GM21447 (cell line): Measurements from ENCODE around the gene SORBS1.
"Not testable (repeated sequence)": the region's sequence is repeated elsewhere in the genome, so short reads cannot be mapped to it uniquely, and the experiment has no call there.

Experiments
- ATAC-seq: cut with Tn5 transposase; IDR thresholded peaks from one replicate; pipeline ENCODE4 v1.9.1; 2021; ENCODE audit not compliant: unreplicated experiment

SORBS1 gene

DNA sequence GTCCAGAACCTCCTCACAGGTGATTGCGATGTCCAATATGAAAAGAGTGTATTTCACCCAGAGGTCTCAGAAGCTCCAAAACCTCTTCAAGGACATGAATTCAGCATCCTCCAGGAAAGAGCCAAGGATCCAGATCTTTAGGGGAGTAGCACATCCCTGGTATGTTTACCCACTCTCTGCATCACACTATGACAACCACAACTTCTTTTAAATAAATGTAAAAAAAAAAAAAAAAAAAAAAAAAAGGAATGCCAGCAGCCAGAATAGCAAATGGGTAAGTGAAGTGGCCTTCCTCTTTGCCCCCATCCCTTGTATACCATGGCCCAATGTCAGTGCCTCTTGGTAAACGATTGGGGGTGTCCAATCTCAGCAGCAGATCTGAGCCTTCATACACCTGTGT, 67.3 kb downstream of the SORBS1 start:
- no peak for ATAC-seq

DNA sequence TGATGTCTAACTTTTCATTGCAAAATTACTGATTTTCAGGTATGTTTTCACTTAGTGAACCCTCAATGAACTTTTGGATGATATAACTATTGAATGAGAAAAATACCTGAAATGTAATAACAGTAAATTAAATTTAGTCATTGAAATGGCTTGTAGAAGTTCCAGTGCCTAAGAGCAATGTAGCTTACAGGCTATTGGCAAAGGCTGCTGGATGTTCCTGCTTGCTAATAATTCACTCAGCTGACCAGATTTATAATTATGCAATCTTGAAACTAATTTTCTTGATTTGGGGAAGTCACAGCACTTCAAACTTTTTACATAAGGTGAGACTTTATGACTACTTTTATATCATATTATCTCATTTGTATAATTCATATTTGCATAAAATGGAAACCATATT, 73.2 kb downstream of the SORBS1 start:
- ATAC-seq: no peak

DNA sequence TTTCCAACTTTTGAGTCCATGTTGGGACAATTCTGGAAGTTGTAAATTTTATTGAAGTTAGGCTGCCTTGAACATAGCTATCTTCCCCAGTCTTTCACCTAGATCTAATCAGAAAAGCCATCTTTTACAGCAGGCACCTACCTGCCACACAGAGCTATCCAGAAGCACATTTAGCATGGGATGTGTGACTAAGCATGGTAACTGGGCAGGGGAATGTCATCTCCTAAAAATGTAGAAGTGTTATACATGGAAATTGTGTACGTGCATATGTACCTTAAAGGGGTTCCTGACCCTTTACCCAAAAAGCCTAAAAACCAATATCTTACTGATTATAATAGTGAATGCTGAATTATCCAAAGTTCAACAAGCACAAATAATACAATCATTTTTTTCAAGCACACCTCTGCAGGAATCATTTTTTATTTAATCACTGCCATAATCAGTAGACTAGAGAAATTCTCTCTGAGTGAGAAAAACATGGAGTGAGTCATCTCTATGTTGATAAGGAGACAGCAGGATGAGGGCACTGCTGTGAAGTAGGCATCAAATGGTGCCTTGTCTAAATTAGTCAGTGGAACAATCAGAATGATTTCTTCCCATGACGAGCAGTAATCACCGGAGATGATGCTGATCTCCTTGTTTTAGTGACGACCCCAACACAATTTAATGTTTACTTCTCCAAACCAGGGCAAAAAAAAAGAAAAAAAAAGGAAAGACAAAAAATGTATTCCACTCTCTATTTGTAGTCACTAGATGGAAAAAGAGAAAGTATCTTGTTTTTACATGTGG, 75.9 kb downstream of the SORBS1 start:
- no peak for ATAC-seq

DNA sequence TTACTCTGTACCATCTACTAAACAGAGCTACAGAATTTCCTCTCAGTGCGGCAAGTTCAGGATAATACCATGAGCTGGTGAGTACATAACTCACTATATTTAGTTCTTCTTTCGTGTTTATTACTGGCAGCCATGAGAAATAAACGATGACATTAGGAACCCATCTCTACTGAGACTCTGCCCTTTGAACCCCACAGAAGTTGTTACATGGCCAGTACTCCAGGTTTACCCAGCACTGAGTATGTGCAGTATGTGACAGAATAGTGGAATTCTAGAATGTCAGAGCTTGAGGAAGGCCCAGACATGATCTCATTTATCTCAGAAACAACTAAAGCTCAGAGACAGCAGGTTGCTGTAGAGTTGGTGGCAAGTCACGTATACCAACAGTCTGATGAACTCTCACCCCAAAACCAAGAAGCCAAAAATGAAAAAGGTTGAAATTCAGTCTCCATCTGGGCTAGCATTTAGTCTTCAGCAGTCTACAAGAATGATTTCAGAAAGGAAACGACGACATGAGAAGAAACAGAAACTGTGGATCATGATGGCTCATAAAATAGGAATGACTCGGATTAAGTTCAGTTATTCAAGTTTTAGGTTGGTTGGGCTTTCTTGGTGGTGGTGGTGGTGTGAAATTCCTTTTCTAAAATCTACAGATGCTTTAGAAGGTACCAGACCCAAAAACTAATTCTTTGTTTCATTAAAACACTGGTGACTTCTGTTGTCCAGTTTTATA, 78.5 kb downstream of the SORBS1 start:
- ATAC-seq: no peak

DNA sequence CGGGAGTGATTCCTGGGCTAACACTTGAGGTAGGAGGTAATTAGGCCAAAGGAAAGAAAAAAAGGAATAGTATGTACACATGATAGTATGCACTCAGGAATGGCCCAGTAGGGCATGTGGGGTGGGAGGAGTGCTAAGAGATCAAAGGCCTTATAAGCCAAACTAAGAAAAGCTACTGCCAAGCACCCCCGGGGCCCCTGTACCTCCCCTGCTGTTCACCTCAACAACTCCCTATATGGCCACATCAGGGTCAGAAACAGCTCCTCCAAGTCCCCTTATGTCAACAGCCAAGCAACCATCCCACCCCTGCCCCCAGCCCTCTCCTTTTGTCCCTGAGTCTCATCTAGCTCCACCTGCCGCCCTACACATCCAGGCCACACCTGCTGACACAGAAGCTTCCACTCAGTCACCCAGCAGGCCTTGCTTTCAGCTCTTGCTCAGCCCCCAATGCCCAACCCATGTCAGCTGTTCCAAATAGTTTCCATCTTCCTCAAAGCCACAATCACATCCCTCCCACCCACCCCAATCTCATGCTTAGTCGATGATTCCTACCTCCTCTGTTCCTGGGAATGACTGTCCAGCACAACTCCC, 80.2 kb downstream of the SORBS1 start:
- ATAC-seq: no peak

DNA sequence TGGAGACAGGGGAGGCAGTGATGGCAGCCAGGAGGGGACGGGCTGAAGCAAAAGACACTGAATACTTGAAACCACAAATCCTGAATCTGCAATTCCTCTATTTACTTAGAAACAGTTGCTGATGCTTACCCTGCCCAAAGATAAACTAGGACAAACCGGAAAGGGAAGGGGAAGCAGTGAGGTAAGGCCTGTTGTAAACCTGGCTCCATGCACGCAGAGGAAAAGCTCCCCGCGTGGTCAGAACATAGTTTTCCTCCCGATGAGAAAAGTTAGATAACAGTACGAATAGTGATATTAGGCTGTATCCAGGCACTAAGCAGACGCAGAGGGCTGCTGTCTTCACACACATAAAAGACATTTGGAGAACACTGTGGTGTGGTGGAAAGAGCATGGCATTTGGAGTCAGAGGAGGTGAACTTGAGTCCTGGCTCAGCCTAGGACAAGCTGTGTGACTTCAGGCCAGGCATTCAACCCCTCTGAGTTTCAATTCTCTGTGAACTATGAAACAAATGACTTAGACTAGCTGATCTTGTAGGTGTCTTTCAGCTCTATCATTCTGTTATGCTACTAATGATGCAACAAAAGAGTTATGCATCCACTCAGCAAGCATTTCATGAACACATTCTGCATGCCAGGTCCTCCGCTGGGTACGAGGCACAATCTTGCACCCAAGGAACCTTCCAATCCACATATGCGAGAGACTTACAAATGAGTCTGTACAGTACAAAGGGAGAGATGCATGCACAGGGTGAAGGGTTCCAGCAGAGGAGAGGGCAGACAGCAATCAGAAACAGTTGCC, 80.9 kb downstream of the SORBS1 start:
- no peak for ATAC-seq

DNA sequence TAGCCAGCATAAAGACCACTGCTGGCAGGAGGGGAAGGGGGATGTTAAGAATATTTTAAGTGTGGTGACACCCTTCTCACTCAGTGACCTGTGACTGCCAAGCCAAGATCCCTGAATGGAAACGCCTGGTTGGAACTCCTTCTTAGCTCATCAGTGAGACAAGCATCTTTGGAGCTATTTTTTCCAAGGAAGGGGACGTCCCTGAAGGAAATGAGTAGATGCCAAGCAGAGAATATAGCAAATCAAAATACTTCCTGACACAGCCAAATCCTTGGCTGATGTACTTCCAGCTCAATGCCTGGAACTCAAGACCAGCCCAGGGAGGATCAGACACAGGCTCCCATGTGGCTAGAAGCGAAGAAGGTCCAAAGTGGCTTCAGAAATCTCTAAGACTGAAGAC, 82.2 kb downstream of the SORBS1 start:
- ATAC-seq: no peak

DNA sequence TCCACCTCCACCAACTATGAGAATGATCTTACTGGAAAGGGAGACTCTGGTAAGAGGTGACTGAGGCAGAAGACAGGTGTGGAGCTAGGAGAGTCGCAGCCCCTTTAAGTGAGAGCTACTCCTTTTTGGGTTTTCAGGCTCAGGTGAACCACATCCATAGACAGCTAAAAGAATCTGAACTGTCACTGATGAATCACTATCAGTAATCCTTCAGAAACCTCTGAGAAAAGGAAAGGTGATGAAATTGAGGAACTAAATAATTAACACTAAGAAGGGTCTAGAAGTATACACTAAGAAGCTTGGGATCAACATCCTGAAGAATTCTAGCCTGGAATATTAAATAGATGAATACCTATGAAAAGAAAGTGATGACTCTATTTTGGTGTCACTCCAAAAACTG, 83.0 kb downstream of the SORBS1 start:
- ATAC-seq: no peak

DNA sequence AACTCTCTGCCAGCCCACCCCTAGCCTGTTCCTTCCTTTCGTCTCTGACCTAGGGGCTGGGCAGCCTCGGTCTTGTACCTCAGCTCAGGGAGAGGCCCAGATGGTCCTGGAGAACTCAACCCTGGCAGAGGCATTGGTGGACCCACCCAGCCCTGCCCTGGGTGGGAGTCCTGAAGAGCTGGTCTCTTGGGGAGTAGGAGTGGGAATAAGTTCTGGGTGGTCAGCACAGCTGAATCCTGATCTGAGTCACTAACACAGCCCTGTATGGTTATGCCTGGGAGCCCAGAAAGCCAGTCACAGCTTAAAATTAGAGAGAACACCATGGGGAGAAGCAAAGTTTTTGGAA, 84.0 kb downstream of the SORBS1 start:
- ATAC-seq: no peak

DNA sequence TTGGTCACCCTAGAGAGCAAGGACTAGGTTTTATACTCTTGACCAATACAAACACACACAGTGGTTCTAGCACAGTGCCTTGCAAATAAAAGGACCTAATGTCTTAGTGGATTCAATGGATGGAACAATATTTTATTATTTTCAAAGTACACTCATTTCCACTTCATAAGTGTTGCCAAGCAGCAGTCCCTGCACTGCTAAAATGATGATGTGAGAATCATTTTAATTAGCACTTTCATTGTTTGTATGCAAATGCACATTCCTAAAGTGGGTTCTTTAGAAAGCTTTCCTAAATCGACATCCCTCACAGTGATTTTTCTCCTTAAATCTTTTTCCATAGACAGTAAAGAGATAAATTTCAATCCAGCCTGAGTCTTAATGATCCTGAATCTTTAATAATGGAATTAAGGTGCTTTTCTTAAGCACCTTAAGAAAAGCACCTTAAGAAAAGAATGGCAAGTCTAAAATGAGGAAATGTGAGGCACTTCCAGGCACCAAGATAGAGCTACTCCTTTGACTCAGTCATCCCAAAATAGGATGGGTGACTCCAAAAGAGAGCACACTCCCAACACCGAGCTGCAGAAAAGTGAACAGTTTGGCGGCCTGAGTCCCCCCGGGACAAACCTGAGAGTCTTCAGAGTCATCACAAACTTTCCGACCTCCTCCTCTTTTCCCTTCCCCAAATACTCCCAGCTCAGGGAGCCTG, 84.5 kb downstream of the SORBS1 start:
- ATAC-seq: no peak

DNA sequence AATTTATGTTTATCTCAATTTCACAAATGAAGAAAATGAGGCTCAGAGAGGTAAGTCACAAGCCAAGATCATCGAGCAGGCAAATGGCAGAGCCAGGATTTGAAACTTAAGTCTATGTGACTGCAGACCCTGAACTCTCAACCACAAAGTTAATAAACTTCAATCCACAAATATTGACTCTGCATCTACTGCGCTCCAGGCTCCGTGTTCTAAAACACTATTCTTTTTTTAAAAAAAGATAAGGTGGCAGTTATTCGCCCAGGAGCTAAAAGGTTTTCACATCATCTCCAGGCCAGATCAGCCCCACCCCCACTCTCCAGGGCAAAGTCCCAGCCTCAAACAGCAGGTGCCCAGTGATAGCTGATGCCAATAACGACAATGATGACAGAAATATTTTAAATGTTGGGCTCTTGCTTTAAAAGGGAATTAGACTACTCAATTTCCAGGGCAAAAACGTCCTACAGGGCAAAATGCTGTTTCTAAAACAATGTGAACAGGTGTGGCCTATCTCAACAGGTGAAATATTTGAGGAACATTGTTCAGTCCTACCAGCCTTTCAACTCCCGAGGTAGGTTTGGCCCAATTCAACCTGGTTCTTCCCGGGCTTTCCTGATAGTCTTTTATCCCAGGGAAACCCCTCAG, 85.2 kb downstream of the SORBS1 start:
- ATAC-seq: no peak

DNA sequence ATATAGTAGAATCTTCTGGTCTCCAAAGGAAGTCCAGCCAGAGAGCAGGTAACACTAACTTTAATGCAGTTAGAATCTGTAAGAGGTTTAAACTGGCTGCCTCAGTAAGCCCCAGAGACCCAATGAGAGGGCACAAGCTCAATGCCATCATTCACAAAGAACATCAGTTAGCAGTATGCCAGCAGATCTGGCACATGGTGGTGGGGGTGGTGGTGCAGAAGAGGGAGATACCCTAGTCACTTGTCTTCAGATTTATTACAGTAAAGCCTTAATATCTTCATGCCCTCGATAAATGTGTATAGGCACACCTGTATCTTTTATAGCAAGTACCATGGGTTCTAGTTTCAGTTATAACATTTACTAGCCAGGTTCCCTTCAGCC, 86.2 kb downstream of the SORBS1 start:
- ATAC-seq: no peak

DNA sequence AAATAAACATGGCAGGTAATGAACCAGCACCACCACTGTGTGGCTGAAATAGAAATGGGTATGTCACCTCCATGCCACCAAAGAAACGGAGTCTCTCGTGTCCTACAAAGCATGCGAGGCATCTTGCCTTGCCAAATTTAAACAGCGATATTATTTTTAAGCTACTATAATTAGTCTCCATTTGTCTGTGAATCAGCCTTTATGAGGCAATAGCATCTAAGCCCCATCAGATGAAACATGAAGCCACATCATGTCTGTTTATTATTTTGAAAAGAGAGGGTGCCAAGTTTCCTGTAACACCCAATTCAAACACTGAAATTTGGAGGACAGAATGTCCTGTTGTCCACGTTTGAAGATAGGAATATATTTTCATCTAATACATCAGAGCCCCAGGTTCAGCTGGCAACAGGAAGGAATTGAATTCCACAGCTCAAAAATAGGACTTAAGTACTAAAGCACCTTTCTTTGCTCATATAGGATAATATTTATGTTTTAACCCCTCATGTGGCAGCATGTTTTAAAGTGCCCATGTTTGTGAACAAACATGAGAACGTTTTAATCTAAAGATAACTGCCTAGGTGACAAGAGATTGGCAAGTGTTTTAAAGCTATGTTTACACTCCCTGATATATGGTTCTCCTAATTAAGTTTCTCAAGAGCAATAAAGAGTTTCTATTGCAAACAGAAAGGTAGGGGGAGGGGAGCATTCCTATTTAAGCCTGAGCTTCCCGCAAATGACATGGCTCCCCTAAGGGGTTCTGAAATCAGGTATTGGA, 86.8 kb downstream of the SORBS1 start:
- ATAC-seq: no peak

DNA sequence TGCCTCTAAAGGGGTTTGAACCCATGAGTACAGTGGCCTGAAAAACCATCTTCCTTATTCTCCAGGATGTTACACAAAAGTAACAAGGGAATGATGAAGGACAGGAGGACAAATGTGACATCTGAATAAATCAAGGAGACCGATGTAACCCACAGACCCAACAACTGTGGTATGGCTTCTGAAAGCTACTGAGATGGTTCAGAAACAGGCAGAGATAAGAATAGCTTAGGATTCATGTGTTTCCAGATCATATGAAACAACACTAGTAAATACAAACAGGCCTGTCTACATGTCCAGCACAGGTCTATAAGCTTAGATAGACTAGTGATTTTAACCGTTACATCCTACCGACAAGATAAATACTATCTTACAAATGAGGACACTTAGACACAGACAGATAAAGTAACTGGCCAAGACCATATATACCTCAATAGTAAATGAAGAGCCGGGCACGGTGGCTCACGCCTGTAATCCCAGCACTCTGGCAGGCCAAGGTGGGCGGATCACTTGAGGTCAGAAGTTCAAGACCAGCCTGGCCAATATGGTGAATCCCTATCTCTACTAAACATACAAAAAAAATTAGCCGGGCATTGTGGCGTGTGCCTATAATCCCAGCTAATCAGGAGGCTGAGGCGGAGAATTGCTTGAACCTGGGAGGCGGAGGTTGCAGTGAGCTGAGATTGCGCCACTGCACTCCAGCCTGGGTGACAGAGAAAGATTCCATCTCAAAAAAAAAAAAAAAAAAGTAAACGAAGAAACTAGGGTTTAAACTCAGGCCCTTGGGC, 88.7 kb downstream of the SORBS1 start:
- ATAC-seq: no peak

DNA sequence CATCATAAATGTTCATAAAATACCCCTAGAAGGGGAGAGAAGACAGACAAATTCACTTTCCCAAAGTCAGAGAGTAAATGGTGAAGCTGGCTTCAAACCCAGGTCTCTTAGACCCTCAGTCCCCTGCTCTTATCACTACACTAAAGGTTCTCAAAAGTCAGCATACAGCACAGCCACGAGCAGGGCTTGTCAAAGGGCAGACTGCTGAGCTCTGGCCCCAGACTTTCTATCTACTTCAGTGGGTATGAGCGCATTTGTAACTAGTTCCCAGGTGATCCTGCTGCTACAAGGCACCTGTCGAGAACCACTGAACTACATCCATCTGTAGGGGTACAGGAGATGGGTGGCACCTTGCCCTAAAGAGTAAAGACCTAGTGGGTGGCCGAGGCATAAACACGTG, 91.5 kb downstream of the SORBS1 start:
- ATAC-seq: no peak

DNA sequence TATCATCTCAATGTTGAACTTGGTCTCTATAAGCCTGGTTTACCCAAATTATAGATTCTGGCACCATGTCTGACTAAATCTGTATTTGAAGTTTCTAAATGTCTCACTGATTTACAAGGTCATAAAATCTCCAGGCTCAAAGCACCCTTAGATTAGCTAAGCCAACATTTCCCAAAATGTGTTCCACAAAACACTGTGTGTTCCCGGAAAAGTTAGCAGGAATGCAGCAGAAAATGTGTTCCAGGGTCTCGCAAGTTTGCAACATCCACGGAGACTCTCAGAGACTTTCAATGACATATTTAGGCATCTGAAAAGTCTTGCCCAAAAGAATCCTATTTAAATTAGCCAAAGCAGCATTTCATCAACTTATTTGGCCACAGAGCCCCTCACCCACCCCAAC, 91.9 kb downstream of the SORBS1 start:
- ATAC-seq: no peak

DNA sequence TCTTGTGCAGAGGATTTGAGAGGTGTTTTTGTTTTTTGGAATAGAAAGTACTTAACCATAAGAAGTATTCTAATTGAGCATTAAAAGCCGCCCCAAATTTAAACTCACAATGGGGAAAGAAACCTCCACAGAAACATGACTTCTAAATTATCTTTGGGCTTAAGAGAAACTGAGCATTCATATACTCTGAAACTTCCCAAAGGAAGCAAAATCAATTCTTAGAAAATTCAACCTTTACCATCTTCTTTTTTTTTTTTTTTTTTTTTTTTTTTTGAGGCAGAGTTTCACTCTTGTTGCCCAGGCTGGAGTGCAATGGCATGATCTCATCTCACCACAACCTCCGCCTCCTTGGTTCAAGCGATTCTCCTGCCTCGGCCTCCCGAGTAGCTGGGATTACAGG, 93.5 kb downstream of the SORBS1 start:
- not testable (repeated sequence) for ATAC-seq

DNA sequence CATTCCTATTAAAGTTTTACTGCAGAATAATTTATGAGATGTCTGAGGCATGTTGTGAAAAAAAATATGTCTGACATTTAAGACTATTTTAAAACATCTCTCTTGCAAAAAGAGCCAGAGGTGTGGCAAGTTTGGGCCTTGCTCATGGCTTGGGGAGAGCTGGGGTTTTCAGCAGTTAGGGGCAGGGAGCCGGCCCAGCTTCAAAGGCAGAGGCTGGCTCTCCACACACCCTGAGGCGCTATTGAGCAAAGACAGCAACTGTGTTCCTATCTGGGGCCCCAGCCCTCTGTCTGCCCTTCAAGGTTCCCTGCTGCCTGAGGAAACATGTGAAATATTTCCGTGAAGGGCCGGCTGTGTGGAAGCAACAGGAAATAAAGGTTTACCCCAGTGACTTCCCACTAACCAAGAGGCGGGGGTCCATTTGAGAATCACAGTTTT, 94.0 kb downstream of the SORBS1 start:
- ATAC-seq: no peak

DNA sequence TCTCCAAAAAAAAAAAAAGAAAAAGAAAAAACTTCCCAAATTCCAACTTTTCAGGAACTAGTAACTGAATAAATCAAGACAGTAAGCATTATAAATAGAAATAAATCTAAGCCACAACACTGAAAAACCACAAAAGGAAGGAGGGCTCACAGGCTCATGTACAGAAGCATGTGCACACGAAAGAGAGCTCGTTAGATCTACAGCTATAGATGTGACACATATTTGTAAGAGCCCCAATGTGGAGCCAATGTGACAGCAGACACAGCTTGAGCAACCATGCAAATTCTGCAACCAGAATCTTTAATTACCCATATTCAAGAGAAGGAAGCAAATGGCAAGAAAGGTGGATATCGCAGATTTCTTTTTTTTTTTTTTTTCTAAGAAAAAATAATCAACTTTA, 94.7 kb downstream of the SORBS1 start:
- no peak for ATAC-seq
